Mesendoderm (in vitro differentiated cells): ENCODE data around the gene PLPP1.

Source experiments
- DNase-seq: peaks from one replicate; pipeline ENCODE4 v3.0.0; 2013
- H2AK5ac ChIP-seq: 2 replicates; pipeline ENCODE4 v1.6.1; 2013; ENCODE audit warnings: low read length, inconsistent platforms
- H2BK120ac ChIP-seq: 2 replicates; pipeline ENCODE4 v1.6.1; 2013; ENCODE audit warnings: low read depth, mild to moderate bottlenecking, low read length, moderate library complexity, mixed read lengths
- H2BK15ac ChIP-seq: replicated peaks from 2 replicates; pipeline ENCODE4 v1.6.1; 2013; ENCODE audit warnings: low read depth, mild to moderate bottlenecking, moderate library complexity
- H2BK5ac ChIP-seq: 2 replicates; pipeline ENCODE4 v1.6.1; 2013; ENCODE audit warnings: low read length, inconsistent platforms
- H3K18ac ChIP-seq: 2 replicates; pipeline ENCODE4 v1.6.1; 2013; ENCODE audit warnings: mild to moderate bottlenecking, low read length, mixed read lengths
- H3K23ac ChIP-seq: one replicate; pipeline ENCODE4 v1.6.1; 2013; ENCODE audit warnings: low read length
- H3K27ac ChIP-seq: 2 replicates; pipeline ENCODE4 v1.5.1; 2013; ENCODE audit warnings: low read depth, mild to moderate bottlenecking, inconsistent platforms, low read length, moderate library complexity
- H3K27me3 ChIP-seq: 2 replicates; pipeline ENCODE4 v1.6.1; 2013; ENCODE audit warnings: low read length, control low read depth, mild to moderate bottlenecking, inconsistent platforms; ENCODE audit not compliant: insufficient read depth, poor library complexity
- H3K36me3 ChIP-seq: 2 replicates; pipeline ENCODE4 v1.6.1; 2013; ENCODE audit warnings: low read length, inconsistent platforms; ENCODE audit not compliant: control insufficient read depth, insufficient read depth
- H3K4ac ChIP-seq: one replicate; pipeline ENCODE4 v1.6.1; 2013; ENCODE audit warnings: low read depth, mild to moderate bottlenecking, low read length, moderate library complexity
- H3K4me1 ChIP-seq: 2 replicates; pipeline ENCODE4 v1.6.1; 2013; ENCODE audit warnings: low read depth, low read length, inconsistent platforms; ENCODE audit not compliant: control insufficient read depth
- H3K4me2 ChIP-seq: 2 replicates; pipeline ENCODE4 v1.6.1; 2013; ENCODE audit warnings: low read length
- H3K4me3 ChIP-seq: 2 replicates; pipeline ENCODE4 v1.5.1; 2013; ENCODE audit warnings: mild to moderate bottlenecking, low read length
- H3K56ac ChIP-seq: one replicate; pipeline ENCODE4 v1.6.1; 2013; ENCODE audit warnings: low read length
- H3K79me1 ChIP-seq: 2 replicates; pipeline ENCODE4 v1.6.1; 2013; ENCODE audit warnings: low read length, inconsistent platforms
- H3K79me2 ChIP-seq: 2 replicates; pipeline ENCODE4 v1.6.1; 2013; ENCODE audit warnings: mild to moderate bottlenecking, low read length; ENCODE audit not compliant: control insufficient read depth, insufficient read depth
- H3K9ac ChIP-seq: 2 replicates; pipeline ENCODE4 v1.6.1; 2013; ENCODE audit warnings: low read length, inconsistent platforms
- H4K5ac ChIP-seq: one replicate; pipeline ENCODE4 v1.6.1; 2013; ENCODE audit warnings: low read length
- H4K8ac ChIP-seq: one replicate; pipeline ENCODE4 v1.6.1; 2013; ENCODE audit warnings: low read depth, mild to moderate bottlenecking, control low read depth, low read length, moderate library complexity
- WGBS: extraction: QIAGEN DNeasy Blood & Tissue Kit; methylation state at CpG from one replicate; pipeline ENCODE4 v1.1.7; 2013; ENCODE audit warnings: low lambda C conversion rate, missing lambda C conversion rate; ENCODE audit not compliant: insufficient coverage; ENCODE audit errors: extremely low coverage; 5-methylcytosine and 5-hydroxymethylcytosine counted together

Gene PLPP1

GRCh38 chr5:55523293-55523692 lies 11.5 kb downstream of the PLPP1 start:
- no peak overlapping the region for H4K5ac ChIP-seq
- no peaks in the 10 kb centered on the region for H3K4me1 ChIP-seq
- peaks cover 12% of the 10 kb centered on the region for H3K79me1 ChIP-seq
- no peak overlapping the region for H2BK5ac ChIP-seq
- no peak for DNase-seq
- no peak overlapping the region for H4K8ac ChIP-seq
- no peaks in the 10 kb centered on the region for H3K27me3 ChIP-seq
- H3K18ac ChIP-seq = no peak overlapping the region
- H3K36me3 ChIP-seq = no peaks in the 10 kb centered on the region
- H2BK15ac ChIP-seq = no peak overlapping the region
- H3K27ac ChIP-seq = no peak overlapping the region
- WGBS = no CpG with 5 or more reads among the region's 2 CpGs
- no peak overlapping the region for H2AK5ac ChIP-seq
- H3K4me3 ChIP-seq = no peak overlapping the region
- H3K4me2 ChIP-seq = no peak overlapping the region
- no peak overlapping the region for H3K4ac ChIP-seq
- H3K9ac ChIP-seq = no peak overlapping the region
- H3K79me2 ChIP-seq = peaks cover 29% of the 10 kb centered on the region
- H3K56ac ChIP-seq = no peak overlapping the region
- H3K23ac ChIP-seq = no peak overlapping the region
- H2BK120ac ChIP-seq = no peak overlapping the region

DNA sequence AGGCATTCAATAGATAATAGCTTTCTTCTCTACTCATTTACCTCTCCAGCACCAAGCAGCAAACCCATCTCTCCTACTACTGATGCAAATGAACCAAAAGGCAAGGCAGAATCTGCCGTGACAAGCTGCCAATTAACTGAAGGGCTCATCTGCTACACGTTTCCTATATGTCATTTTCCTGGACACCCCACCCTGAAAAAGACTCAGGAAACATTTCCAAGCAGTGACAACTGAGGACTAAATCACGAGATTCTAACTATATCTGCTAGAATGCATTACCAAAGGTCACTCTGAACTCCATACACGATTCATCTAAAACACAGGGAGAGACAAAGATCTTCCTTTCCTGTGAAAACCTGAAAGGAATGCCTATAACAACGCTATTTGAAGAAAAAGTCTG lies 12.9 kb downstream of the PLPP1 start:
- WGBS = no CpG with 5 or more reads among the region's 5 CpGs
- H3K4ac ChIP-seq = no peak overlapping the region
- H2BK120ac ChIP-seq = no peak overlapping the region
- no peak overlapping the region for H3K4me2 ChIP-seq
- H4K5ac ChIP-seq = no peak overlapping the region
- peaks cover 3% of the 10 kb centered on the region for H3K79me1 ChIP-seq
- H2AK5ac ChIP-seq = no peak overlapping the region
- H2BK15ac ChIP-seq = no peak overlapping the region
- H2BK5ac ChIP-seq = no peak overlapping the region
- no peak overlapping the region for H4K8ac ChIP-seq
- no peak overlapping the region for H3K27ac ChIP-seq
- H3K36me3 ChIP-seq = no peaks in the 10 kb centered on the region
- no peak overlapping the region for H3K9ac ChIP-seq
- no peak overlapping the region for H3K4me3 ChIP-seq
- peaks cover 20% of the 10 kb centered on the region for H3K79me2 ChIP-seq
- H3K4me1 ChIP-seq = no peaks in the 10 kb centered on the region
- no peak for DNase-seq
- no peak overlapping the region for H3K18ac ChIP-seq
- H3K56ac ChIP-seq = no peak overlapping the region
- no peak overlapping the region for H3K23ac ChIP-seq
- no peaks in the 10 kb centered on the region for H3K27me3 ChIP-seq

GRCh38 chr5:55520117-55520839 lies 14.5 kb downstream of the PLPP1 start:
- Histone ChIP-seq H4K8ac (no peak overlapping the region), H3K23ac (no peak overlapping the region), H2AK5ac (no peak overlapping the region), H3K4me1 (no peaks in the 10 kb centered on the region), H2BK15ac (no peak overlapping the region), H3K79me2 (peaks cover 21% of the 10 kb centered on the region), H4K5ac (no peak overlapping the region), H3K56ac (no peak overlapping the region), H3K36me3 (no peaks in the 10 kb centered on the region), H3K27me3 (no peaks in the 10 kb centered on the region), H3K4me2 (no peak overlapping the region), H2BK120ac (no peak overlapping the region), H3K4ac (no peak overlapping the region), H3K9ac (no peak overlapping the region), H3K27ac (no peak overlapping the region), H3K4me3 (no peak overlapping the region), H2BK5ac (no peak overlapping the region), H3K18ac (no peak overlapping the region), H3K79me1 (peaks cover 8% of the 10 kb centered on the region)
- no peak for DNase-seq
- no CpG with 5 or more reads among the region's 2 CpGs for WGBS

DNA sequence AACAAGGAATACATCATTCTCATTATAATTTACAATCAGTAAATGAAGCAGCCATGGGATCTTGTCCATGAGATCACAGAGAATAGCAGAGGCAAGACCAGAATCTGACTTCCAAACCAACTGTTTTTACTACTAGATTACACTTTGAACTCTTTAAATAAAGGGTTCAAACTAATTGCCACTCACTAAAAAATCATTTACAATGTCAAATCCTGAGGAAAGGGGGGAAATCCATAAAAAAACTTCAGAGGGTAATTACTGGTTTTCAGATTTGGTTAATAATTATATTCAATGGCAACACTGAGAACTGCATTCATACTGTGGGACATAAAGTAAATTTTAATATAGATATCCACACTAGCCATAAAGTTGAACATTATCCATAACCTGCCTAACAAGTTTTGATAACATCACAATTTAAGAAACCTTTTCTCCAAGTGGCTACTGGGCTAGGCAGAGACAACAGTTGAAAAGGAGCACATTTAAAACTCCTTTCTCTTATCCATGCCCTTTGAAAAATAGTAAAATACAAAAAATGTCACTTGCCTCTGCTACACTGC lies 15.9 kb downstream of the PLPP1 start:
- Histone ChIP-seq H3K23ac (no peak overlapping the region), H3K79me1 (peaks cover 10% of the 10 kb centered on the region), H2BK5ac (no peak overlapping the region), H3K4ac (no peak overlapping the region), H3K27ac (no peak overlapping the region), H3K36me3 (no peaks in the 10 kb centered on the region), H3K27me3 (no peaks in the 10 kb centered on the region), H3K56ac (no peak overlapping the region), H2BK120ac (no peak overlapping the region), H4K8ac (no peak overlapping the region), H2BK15ac (no peak overlapping the region), H3K18ac (no peak overlapping the region), H2AK5ac (no peak overlapping the region), H3K4me1 (no peaks in the 10 kb centered on the region), H3K79me2 (peaks cover 23% of the 10 kb centered on the region), H3K9ac (no peak overlapping the region), H3K4me2 (no peak overlapping the region), H3K4me3 (no peak overlapping the region), H4K5ac (no peak overlapping the region)
- DNase-seq = no peak

- Histone ChIP-seq H3K56ac (no peak overlapping the region), H2BK5ac (no peak overlapping the region), H3K23ac (no peak overlapping the region), H3K27me3 (no peaks in the 10 kb centered on the region), H3K4me2 (no peak overlapping the region), H2AK5ac (no peak overlapping the region), H4K8ac (no peak overlapping the region), H3K9ac (no peak overlapping the region), H3K4me1 (no peaks in the 10 kb centered on the region), H3K18ac (no peak overlapping the region), H2BK15ac (no peak overlapping the region), H3K36me3 (no peaks in the 10 kb centered on the region), H3K4ac (no peak overlapping the region), H3K79me2 (peaks cover 26% of the 10 kb centered on the region), H3K27ac (no peak overlapping the region), H3K4me3 (no peak overlapping the region), H3K79me1 (peaks cover 11% of the 10 kb centered on the region), H2BK120ac (no peak overlapping the region), H4K5ac (no peak overlapping the region)
- no CpG with 5 or more reads among the region's 7 CpGs for WGBS
- no peak for DNase-seq
These were observed 17.0 kb downstream of the PLPP1 start for GRCh38 chr5:55517804-55518203.

DNA sequence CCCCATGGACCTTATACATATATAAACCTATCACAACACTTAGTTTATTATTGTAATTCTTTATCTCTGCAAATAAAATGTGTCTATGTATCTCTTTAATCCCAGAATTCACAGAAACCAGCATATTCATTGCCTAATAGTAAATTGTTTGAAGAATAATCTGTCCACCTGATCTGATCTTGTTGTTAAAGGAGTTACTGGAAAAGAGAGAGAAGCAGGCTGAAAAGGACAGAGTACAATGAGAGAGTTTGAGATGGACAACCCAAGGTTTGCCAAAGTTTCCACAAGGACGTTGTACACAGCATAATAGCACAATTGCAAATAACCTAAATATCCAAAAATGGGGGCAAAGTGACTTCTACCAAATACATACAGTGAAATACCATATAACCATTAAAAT lies 23.8 kb downstream of the PLPP1 start:
- Histone ChIP-seq H3K4me3 (no peak overlapping the region), H2BK120ac (no peak overlapping the region), H3K79me2 (peaks cover 27% of the 10 kb centered on the region), H3K23ac (no peak overlapping the region), H3K4me1 (no peaks in the 10 kb centered on the region), H4K5ac (no peak overlapping the region), H3K36me3 (no peaks in the 10 kb centered on the region), H3K56ac (no peak overlapping the region), H2BK15ac (no peak overlapping the region), H4K8ac (no peak overlapping the region), H3K4ac (no peak overlapping the region), H2AK5ac (no peak overlapping the region), H3K4me2 (no peak overlapping the region), H3K27ac (no peak overlapping the region), H3K27me3 (no peaks in the 10 kb centered on the region), H3K9ac (no peak overlapping the region), H2BK5ac (no peak overlapping the region), H3K79me1 (peaks cover 15% of the 10 kb centered on the region), H3K18ac (no peak overlapping the region)
- no peak for DNase-seq
- no CpG with 5 or more reads among the region's 1 CpG for WGBS
